ENCODE data around the gene NOSTRIN.

- TF ChIP-seq TAF1 (conservative IDR thresholded peaks at IDR 0.05): no peak
- TF ChIP-seq NR2F2 (IDR thresholded peaks at IDR 0.05): no peak
- no peak for TF ChIP-seq CTCF (IDR thresholded peaks at IDR 0.05; ENCODE audit: low read depth, low read length, missing input control)
- no peak for TF ChIP-seq FOXA2 (IDR thresholded peaks at IDR 0.05)
- no peak for TF ChIP-seq REST (IDR thresholded peaks at IDR 0.05)
- TF ChIP-seq YY1 (IDR thresholded peaks at IDR 0.05): no peak
- no peak for TF ChIP-seq ATF3 (IDR thresholded peaks at IDR 0.05)
- TF ChIP-seq JUND (IDR thresholded peaks at IDR 0.05): no peak
- no peak for TF ChIP-seq ZBTB33 (IDR thresholded peaks at IDR 0.05)
- no peak for TF ChIP-seq EGR1 (IDR thresholded peaks at IDR 0.05; ENCODE audit: low read depth in 2 of 2)
Measured at GRCh38 chr2:168897449-168897848, 95.0 kb downstream of the NOSTRIN start.

All from liver (tissue), 3 donors.